ENCODE data around the gene POU2AF2.
"Not testable (repeated sequence)": the region's sequence is repeated elsewhere in the genome, so short reads cannot be mapped to it uniquely, and the experiment has no call there.

Gene POU2AF2

GRCh38 chr11:111259896-111260295 is 14.4 kb downstream of the POU2AF2 start:
- Histone ChIP-seq H3K9me3 (replicated peaks; ENCODE audit: low read length) (no peaks in the 10 kb centered on the region), H3K27me3 (ENCODE audit: control insufficient read depth, insufficient read depth, low read length) (peaks cover 36% of the 10 kb centered on the region), H3K4me1 (ENCODE audit: control insufficient read depth, insufficient read depth, low read length) (no peaks in the 10 kb centered on the region), H3K36me3 (ENCODE audit: insufficient read depth, low read length) (no peaks in the 10 kb centered on the region), H3K9ac (ENCODE audit: low read depth, low read length) (no peak overlapping the region), H3K4me2 (ENCODE audit: low read length) (no peak overlapping the region), H3K4me3 (ENCODE audit: low read length) (no peak overlapping the region)

DNA sequence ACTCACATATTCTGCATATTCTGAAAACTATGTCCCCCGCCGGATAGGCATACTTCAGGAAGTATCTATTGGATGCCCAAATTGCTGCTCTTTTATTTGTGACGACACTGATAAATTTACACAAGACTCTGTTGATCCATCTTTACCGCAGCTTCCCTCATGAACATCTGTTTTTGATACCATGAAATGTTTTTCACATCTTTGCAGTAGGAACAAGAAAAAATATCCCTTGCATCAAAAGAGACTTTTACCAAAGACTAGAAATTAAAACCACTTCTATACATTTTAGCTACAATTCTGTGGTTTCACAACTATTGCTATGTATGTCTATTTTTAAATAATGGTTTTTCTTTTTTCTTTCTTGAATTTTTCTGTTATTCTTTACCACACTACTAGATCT is 15.3 kb downstream of the POU2AF2 start:
- no peaks in the 10 kb centered on the region for H3K4me1 ChIP-seq (ENCODE audit: control insufficient read depth, insufficient read depth, low read length)
- H3K4me3 ChIP-seq (ENCODE audit: low read length): no peak overlapping the region

GRCh38 chr11:111264646-111265045 is 19.1 kb downstream of the POU2AF2 start:
- Histone ChIP-seq H3K4me3 (ENCODE audit: low read length) (no peak overlapping the region), H3K9me3 (replicated peaks; ENCODE audit: low read length) (no peaks in the 10 kb centered on the region), H3K4me1 (ENCODE audit: control insufficient read depth, insufficient read depth, low read length) (no peaks in the 10 kb centered on the region), H3K36me3 (ENCODE audit: insufficient read depth, low read length) (no peaks in the 10 kb centered on the region), H3K27me3 (ENCODE audit: control insufficient read depth, insufficient read depth, low read length) (peaks cover 25% of the 10 kb centered on the region), H3K4me2 (ENCODE audit: low read length) (no peak overlapping the region), H3K9ac (ENCODE audit: low read depth, low read length) (no peak overlapping the region)

More for the DNA sequence above, 15.3 kb downstream of the POU2AF2 start:
- Histone ChIP-seq H3K9me3 (replicated peaks; ENCODE audit: low read length) (no peaks in the 10 kb centered on the region), H3K9ac (ENCODE audit: low read depth, low read length) (no peak overlapping the region), H3K4me2 (ENCODE audit: low read length) (no peak overlapping the region), H3K36me3 (ENCODE audit: insufficient read depth, low read length) (no peaks in the 10 kb centered on the region), H3K27me3 (ENCODE audit: control insufficient read depth, insufficient read depth, low read length) (peaks cover 37% of the 10 kb centered on the region)

GRCh38 chr11:111265421-111265820 is 19.9 kb downstream of the POU2AF2 start:
- peaks cover 20% of the 10 kb centered on the region for H3K27me3 ChIP-seq (ENCODE audit: control insufficient read depth, insufficient read depth, low read length)
- H3K9ac ChIP-seq (ENCODE audit: low read depth, low read length): no peak overlapping the region
- no peaks in the 10 kb centered on the region for H3K4me1 ChIP-seq (ENCODE audit: control insufficient read depth, insufficient read depth, low read length)
- H3K4me2 ChIP-seq (ENCODE audit: low read length): no peak overlapping the region
- H3K4me3 ChIP-seq (ENCODE audit: low read length): no peak overlapping the region
- H3K36me3 ChIP-seq (ENCODE audit: insufficient read depth, low read length): no peaks in the 10 kb centered on the region
- H3K9me3 ChIP-seq (replicated peaks; ENCODE audit: low read length): no peaks in the 10 kb centered on the region

DNA sequence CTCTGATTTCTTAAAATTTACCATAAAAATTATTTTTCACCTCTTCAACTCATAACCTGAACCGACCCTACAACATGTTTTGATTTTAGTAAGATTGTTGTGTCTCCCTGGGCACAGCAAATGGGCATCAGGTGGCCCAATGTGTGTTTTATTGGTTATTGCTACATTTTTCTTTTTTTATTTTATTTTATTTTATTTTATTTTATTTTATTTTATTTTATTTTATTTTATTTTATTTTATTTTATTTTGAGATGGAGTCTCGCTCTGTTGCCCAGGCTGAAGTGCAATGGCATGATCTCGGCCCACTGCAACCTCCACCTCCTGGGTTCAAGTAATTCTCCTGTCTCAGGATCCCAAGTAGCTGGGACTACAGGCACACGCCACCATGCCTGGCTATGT is 22.8 kb downstream of the POU2AF2 start:
- not testable (repeated sequence) for H3K9ac ChIP-seq (ENCODE audit: low read depth, low read length); H3K4me1 ChIP-seq (ENCODE audit: control insufficient read depth, insufficient read depth, low read length); H3K4me3 ChIP-seq (ENCODE audit: low read length); H3K9me3 ChIP-seq (replicated peaks; ENCODE audit: low read length); H3K4me2 ChIP-seq (ENCODE audit: low read length); H3K36me3 ChIP-seq (ENCODE audit: insufficient read depth, low read length)
- peaks cover 13% of the 10 kb centered on the region for H3K27me3 ChIP-seq (ENCODE audit: control insufficient read depth, insufficient read depth, low read length)

DNA sequence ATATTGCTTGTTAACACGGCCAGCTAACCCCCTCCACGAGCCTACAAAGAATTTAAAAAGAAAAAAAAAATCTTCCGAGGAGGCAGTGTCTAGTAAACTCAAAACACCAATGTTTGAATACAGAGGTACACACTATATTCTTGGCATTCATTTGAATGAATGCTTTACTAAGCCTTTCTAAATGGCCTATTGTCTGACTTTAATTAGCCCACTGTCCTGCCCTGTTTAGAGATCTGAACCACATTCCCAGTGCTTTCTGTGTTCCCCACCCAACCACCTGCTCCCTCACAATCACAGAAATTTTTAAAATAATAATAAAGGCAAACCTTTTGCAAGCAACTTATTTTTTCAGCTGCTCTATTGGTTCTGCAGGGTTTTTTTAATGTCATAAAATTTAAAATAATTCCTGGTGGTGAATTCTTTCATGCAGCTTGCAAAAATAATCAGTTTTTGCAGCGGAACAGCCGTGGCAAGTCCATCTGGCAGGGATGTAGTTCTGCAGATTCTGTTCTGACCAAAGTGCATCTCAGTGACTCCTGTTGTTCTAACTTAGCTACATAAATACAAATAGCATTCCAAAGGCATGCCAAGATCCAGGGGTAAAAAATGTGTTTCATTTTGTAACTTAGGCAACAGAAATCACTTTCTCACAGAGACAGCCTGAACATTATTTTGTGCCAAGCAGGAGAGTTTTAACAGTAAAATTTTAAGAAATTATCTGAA is 23.8 kb downstream of the POU2AF2 start:
- H3K36me3 ChIP-seq (ENCODE audit: insufficient read depth, low read length): no peaks in the 10 kb centered on the region
- no peak overlapping the region for H3K9ac ChIP-seq (ENCODE audit: low read depth, low read length)
- H3K4me3 ChIP-seq (ENCODE audit: low read length): no peak overlapping the region
- H3K9me3 ChIP-seq (replicated peaks; ENCODE audit: low read length): no peaks in the 10 kb centered on the region
- no peaks in the 10 kb centered on the region for H3K4me1 ChIP-seq (ENCODE audit: control insufficient read depth, insufficient read depth, low read length)
- no peak overlapping the region for H3K4me2 ChIP-seq (ENCODE audit: low read length)
- peaks cover 13% of the 10 kb centered on the region for H3K27me3 ChIP-seq (ENCODE audit: control insufficient read depth, insufficient read depth, low read length)

GRCh38 chr11:111272420-111272819 is 26.9 kb downstream of the POU2AF2 start:
- H3K4me1 ChIP-seq (ENCODE audit: control insufficient read depth, insufficient read depth, low read length): no peaks in the 10 kb centered on the region
- no peak overlapping the region for H3K4me3 ChIP-seq (ENCODE audit: low read length)
- H3K9ac ChIP-seq (ENCODE audit: low read depth, low read length): no peak overlapping the region
- H3K36me3 ChIP-seq (ENCODE audit: insufficient read depth, low read length): no peaks in the 10 kb centered on the region
- no peaks in the 10 kb centered on the region for H3K9me3 ChIP-seq (replicated peaks; ENCODE audit: low read length)
- no peak overlapping the region for H3K4me2 ChIP-seq (ENCODE audit: low read length)
- H3K27me3 ChIP-seq (ENCODE audit: control insufficient read depth, insufficient read depth, low read length): peaks cover 17% of the 10 kb centered on the region

GRCh38 chr11:111282562-111283075 is 37.1 kb downstream of the POU2AF2 start:
- H3K4me2 ChIP-seq (ENCODE audit: low read length): no peak overlapping the region
- H3K4me3 ChIP-seq (ENCODE audit: low read length): no peak overlapping the region
- H3K27me3 ChIP-seq (ENCODE audit: control insufficient read depth, insufficient read depth, low read length): peaks cover 52% of the 10 kb centered on the region
- no peaks in the 10 kb centered on the region for H3K4me1 ChIP-seq (ENCODE audit: control insufficient read depth, insufficient read depth, low read length)
- no peak overlapping the region for H3K9ac ChIP-seq (ENCODE audit: low read depth, low read length)
- no peaks in the 10 kb centered on the region for H3K36me3 ChIP-seq (ENCODE audit: insufficient read depth, low read length)
- H3K9me3 ChIP-seq (replicated peaks; ENCODE audit: low read length): no peaks in the 10 kb centered on the region

DNA sequence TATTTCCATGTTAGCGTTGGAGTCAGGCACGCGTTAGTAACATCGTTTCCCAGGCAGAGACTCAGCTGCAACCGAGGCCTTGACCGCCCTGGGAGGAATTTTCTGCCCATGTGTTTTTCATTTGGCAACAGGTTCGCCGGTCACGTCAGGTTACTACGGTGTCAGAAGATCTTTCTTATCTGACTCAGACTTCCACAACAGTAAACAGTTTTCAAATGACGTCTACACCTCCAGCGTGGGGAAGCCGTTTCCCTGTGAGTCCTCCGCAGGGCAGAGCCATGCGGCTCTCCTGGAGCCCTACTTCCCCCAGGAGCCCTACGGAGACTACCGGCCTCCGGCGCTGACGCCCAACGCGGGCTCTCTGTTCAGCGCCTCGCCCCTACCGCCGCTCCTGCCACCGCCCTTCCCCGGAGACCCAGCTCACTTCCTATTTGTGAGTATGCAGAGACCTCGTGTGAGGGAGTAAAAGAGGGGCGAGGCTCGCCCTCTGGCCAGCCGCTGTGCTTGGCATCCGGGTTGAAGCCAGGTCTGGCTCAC is 38.5 kb downstream of the POU2AF2 start:
- H3K4me1 ChIP-seq (ENCODE audit: control insufficient read depth, insufficient read depth, low read length): no peaks in the 10 kb centered on the region
- no peaks in the 10 kb centered on the region for H3K9me3 ChIP-seq (replicated peaks; ENCODE audit: low read length)
- H3K36me3 ChIP-seq (ENCODE audit: insufficient read depth, low read length): no peaks in the 10 kb centered on the region
- peaks cover 39% of the 10 kb centered on the region for H3K27me3 ChIP-seq (ENCODE audit: control insufficient read depth, insufficient read depth, low read length)
- H3K4me2 ChIP-seq (ENCODE audit: low read length): no peak overlapping the region
- H3K4me3 ChIP-seq (ENCODE audit: low read length): no peak overlapping the region
- no peak overlapping the region for H3K9ac ChIP-seq (ENCODE audit: low read depth, low read length)

- Histone ChIP-seq H3K36me3 (ENCODE audit: insufficient read depth, low read length) (no peaks in the 10 kb centered on the region), H3K4me1 (ENCODE audit: control insufficient read depth, insufficient read depth, low read length) (no peaks in the 10 kb centered on the region), H3K4me2 (ENCODE audit: low read length) (no peak overlapping the region), H3K4me3 (ENCODE audit: low read length) (no peak overlapping the region), H3K9me3 (replicated peaks; ENCODE audit: low read length) (no peaks in the 10 kb centered on the region), H3K27me3 (ENCODE audit: control insufficient read depth, insufficient read depth, low read length) (peaks cover 30% of the 10 kb centered on the region), H3K9ac (ENCODE audit: low read depth, low read length) (no peak overlapping the region)
Measured at GRCh38 chr11:111285189-111286091, 39.9 kb downstream of the POU2AF2 start.

DNA sequence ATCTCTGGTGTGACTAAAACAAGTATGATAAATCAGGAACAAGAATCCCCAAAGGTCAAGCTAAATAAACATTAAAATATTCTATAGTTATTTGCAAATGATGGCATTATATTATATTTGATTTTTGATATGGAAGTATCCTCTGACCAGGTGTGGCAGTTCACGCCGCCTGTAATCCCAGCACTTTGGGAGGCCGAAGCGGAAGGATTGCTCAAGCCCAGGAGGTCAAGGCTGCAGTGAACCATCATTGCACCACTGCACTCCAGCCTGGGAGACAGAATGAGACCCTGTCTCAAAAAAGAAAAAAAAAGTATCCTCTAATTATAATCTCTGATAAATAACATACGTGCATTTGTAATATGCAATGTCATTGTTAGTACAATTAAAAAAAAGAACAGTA is 46.2 kb downstream of the POU2AF2 start:
- Histone ChIP-seq H3K9ac (ENCODE audit: low read depth, low read length) (no peak overlapping the region), H3K9me3 (replicated peaks; ENCODE audit: low read length) (no peaks in the 10 kb centered on the region), H3K36me3 (ENCODE audit: insufficient read depth, low read length) (no peaks in the 10 kb centered on the region), H3K27me3 (ENCODE audit: control insufficient read depth, insufficient read depth, low read length) (peaks cover 11% of the 10 kb centered on the region), H3K4me2 (ENCODE audit: low read length) (no peak overlapping the region), H3K4me3 (ENCODE audit: low read length) (no peak overlapping the region), H3K4me1 (ENCODE audit: control insufficient read depth, insufficient read depth, low read length) (no peaks in the 10 kb centered on the region)

Data from skeletal muscle satellite cell (primary cell).